Measurements from ENCODE around the gene PBOV1. TPM values are rescaled to one million over a fixed set of nuclear protein-coding genes. Genes with fewer than 3 reads are reported as not detected.

Gene PBOV1
- total and polyA plus RNA-seq, 7 donors, result not detected

- Histone ChIP-seq H3K9me3 (no peaks in the 10 kb centered on the region), H3K27me3 (ENCODE audit: insufficient read depth in 3 of 3, low read length in 2 of 3) (no peaks in the 10 kb centered on the region), H3K27ac (no peak overlapping the region), H3K36me3 (ENCODE audit: insufficient read depth in 1 of 2, low read depth in 1 of 2) (no peaks in the 10 kb centered on the region), H3K4me3 (no peak overlapping the region), H3K4me1 (no peaks in the 10 kb centered on the region)
- ATAC-seq (no peak), DNase-seq (no peak)
- intact Hi-C loops (cut with DNase I), result no loop called here
- 77 to 84% (median 83%) methylated on average over 3 of the region's 3 CpGs for WGBS, 3 donors
- TF ChIP-seq CTCF (IDR thresholded peaks at IDR 0.05), result no peak
These were observed 23.1 kb upstream of the PBOV1 start for GRCh38 chr6:138241381-138241780.

DNA sequence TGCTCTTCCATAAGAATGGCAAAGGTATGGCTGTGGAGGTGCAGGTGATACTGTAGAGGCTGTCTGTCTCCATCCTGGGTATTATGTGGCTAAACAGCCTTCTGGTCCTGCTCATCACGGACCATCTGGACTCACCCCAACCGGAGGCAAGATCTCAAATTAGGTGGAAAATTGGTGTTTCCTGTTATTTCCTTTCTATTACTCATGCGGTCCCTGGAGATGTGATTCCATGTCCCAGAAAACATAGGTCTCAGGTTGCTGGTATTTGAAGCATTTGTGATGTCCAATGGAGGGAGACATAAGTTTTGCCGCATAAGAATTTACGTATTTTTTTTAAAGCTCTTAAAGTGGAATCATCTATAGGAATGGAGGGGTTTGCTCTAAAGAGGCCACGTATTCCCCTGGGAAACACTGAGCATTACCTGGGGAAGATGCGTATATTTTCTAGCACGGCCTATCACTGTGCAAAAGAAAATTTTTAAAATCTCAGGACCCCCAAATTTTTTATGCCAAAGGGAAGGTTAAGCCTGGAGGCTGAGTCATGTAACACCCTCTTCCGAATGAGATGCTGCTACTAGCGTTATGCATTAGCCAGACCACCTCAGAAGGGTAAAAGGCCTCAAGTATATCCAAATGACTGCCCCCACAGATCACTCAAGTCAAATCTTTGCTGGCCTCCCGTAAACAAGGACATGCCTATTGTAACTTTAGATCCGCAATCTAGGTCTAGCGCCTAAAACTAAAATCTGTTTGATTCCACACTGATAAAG is 22.4 kb upstream of the PBOV1 start:
- 59 to 66% (median 61%) methylated on average over 13 of the region's 13 CpGs for WGBS, 3 donors
- ATAC-seq, result no peak

DNA sequence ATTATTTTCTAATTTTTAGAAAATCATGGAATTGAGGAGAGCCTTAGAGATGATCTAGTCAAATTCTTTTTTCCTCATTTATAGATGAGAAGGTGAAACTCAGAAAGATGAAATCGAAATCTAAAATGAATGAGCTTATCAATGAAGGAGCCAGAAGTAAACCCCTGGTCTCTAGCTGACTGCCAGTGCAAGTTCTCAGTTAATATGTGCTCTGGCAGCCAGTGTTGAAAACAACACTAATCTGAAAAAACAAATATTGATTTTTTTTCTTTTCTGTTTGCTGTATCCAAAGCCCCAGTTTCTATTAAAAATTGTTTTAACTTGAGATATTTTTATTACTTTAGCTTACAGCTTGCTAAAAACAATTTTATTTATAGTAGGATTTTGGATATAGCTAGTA is 21.5 kb upstream of the PBOV1 start:
- H3K4me3 ChIP-seq, result no peak overlapping the region
- no peak for TF ChIP-seq CTCF (IDR thresholded peaks at IDR 0.05)
- no peaks in the 10 kb centered on the region for H3K36me3 ChIP-seq (ENCODE audit: insufficient read depth in 1 of 2, low read depth in 1 of 2)
- DNase-seq (no peak), ATAC-seq (no peak)
- no peaks in the 10 kb centered on the region for H3K27me3 ChIP-seq (ENCODE audit: insufficient read depth in 3 of 3, low read length in 2 of 3)
- no peaks in the 10 kb centered on the region for H3K4me1 ChIP-seq
- no peak overlapping the region for H3K27ac ChIP-seq
- intact Hi-C loops (cut with DNase I), result no loop called here
- WGBS, 3 donors, result 93 to 96% (median 95%) methylated on average over 1 of the region's 1 CpG
- no peaks in the 10 kb centered on the region for H3K9me3 ChIP-seq

More for the DNA sequence above, 22.4 kb upstream of the PBOV1 start:
- no peaks in the 10 kb centered on the region for H3K4me1 ChIP-seq
- no peak overlapping the region for H3K27ac ChIP-seq
- DNase-seq, result no peak
- no peaks in the 10 kb centered on the region for H3K27me3 ChIP-seq (ENCODE audit: insufficient read depth in 3 of 3, low read length in 2 of 3)
- H3K4me3 ChIP-seq, result no peak overlapping the region
- no peaks in the 10 kb centered on the region for H3K9me3 ChIP-seq
- no peaks in the 10 kb centered on the region for H3K36me3 ChIP-seq (ENCODE audit: insufficient read depth in 1 of 2, low read depth in 1 of 2)
- intact Hi-C loops (cut with DNase I), result no loop called here
- TF ChIP-seq CTCF (IDR thresholded peaks at IDR 0.05), result no peak

DNA sequence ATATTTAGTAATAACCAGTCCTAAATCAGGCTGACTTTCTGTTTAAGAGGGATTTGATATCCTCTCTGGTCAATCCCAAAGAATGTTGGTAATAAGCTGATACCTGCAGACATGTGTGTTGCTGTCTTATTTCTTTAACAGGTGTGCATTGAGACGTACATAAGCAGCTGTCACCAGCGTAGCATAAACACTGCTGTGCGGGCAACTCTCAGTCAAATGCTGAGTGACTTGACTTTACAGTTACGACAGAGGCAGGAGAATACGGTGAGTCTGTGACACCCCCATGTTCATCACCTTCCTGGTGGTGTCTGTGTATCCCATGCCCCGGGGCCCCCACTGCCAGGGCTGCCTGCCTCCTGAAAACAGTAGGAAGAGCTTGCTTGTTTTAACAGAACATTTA is 20.1 kb upstream of the PBOV1 start:
- Histone ChIP-seq H3K27me3 (ENCODE audit: insufficient read depth in 3 of 3, low read length in 2 of 3) (no peaks in the 10 kb centered on the region), H3K9me3 (no peaks in the 10 kb centered on the region), H3K36me3 (ENCODE audit: insufficient read depth in 1 of 2, low read depth in 1 of 2) (no peaks in the 10 kb centered on the region), H3K27ac (no peak overlapping the region), H3K4me1 (no peaks in the 10 kb centered on the region), H3K4me3 (no peak overlapping the region)
- ATAC-seq (no peak), DNase-seq (no peak)
- 76 to 82% (median 81%) methylated on average over 6 of the region's 6 CpGs for WGBS, 3 donors
- intact Hi-C loops (cut with DNase I), result no loop called here
- TF ChIP-seq CTCF (IDR thresholded peaks at IDR 0.05), result no peak

- intact Hi-C loops (cut with DNase I), result no loop called here
- no peak for TF ChIP-seq CTCF (IDR thresholded peaks at IDR 0.05)
- no peaks in the 10 kb centered on the region for H3K27me3 ChIP-seq (ENCODE audit: insufficient read depth in 3 of 3, low read length in 2 of 3)
- DNase-seq, result no peak
- 81 to 94% (median 91%) methylated on average over 2 of the region's 2 CpGs for WGBS, 3 donors
- H3K36me3 ChIP-seq (ENCODE audit: insufficient read depth in 1 of 2, low read depth in 1 of 2), result no peaks in the 10 kb centered on the region
- H3K9me3 ChIP-seq, result no peaks in the 10 kb centered on the region
- no peak for ATAC-seq
- no peak overlapping the region for H3K4me3 ChIP-seq
- H3K4me1 ChIP-seq, result no peaks in the 10 kb centered on the region
- no peak overlapping the region for H3K27ac ChIP-seq
These were observed 19.2 kb upstream of the PBOV1 start for GRCh38 chr6:138237463-138237862.
